GM18498 (cell line): ENCODE data around the gene BMPR1B.

Source experiments
- ATAC-seq: cut with Tn5 transposase; IDR thresholded peaks from one replicate; pipeline ENCODE4 v1.9.1; 2021; ENCODE audit warnings: mild to moderate bottlenecking, moderate library complexity; ENCODE audit not compliant: unreplicated experiment

Gene BMPR1B

GRCh38 chr4:94947681-94948108 is 189.9 kb downstream of the BMPR1B start:
- ATAC-seq: no peak

- ATAC-seq: no peak
These were observed 196.5 kb downstream of the BMPR1B start for GRCh38 chr4:94954251-94954650.

GRCh38 chr4:94957030-94957429 is 199.3 kb downstream of the BMPR1B start:
- ATAC-seq: no peak

GRCh38 chr4:94959307-94959706 is 201.6 kb downstream of the BMPR1B start:
- ATAC-seq: no peak

- no peak for ATAC-seq
These were observed 203.0 kb downstream of the BMPR1B start for GRCh38 chr4:94960708-94961107.

- ATAC-seq: no peak
These were observed 203.7 kb downstream of the BMPR1B start for GRCh38 chr4:94961420-94961819.

- ATAC-seq: no peak
These were observed 204.7 kb downstream of the BMPR1B start for GRCh38 chr4:94962484-94962883.

- no peak for ATAC-seq
These were observed 208.1 kb downstream of the BMPR1B start for GRCh38 chr4:94965852-94966251.

- no peak for ATAC-seq
These were observed 210.7 kb downstream of the BMPR1B start for GRCh38 chr4:94968493-94968892.

- no peak for ATAC-seq
These were observed 212.9 kb downstream of the BMPR1B start for GRCh38 chr4:94970650-94971049.

- no peak for ATAC-seq
These were observed 217.0 kb downstream of the BMPR1B start for GRCh38 chr4:94974773-94975172.

GRCh38 chr4:94976371-94977011 is 218.7 kb downstream of the BMPR1B start:
- ATAC-seq: no peak

GRCh38 chr4:94978904-94979303 is 221.1 kb downstream of the BMPR1B start:
- no peak for ATAC-seq

GRCh38 chr4:94979621-94980020 is 221.9 kb downstream of the BMPR1B start:
- ATAC-seq: no peak

GRCh38 chr4:94995684-94996394 is 238.1 kb downstream of the BMPR1B start:
- ATAC-seq: peak; percentile 48

GRCh38 chr4:95000076-95000648 is 242.4 kb downstream of the BMPR1B start:
- ATAC-seq: no peak

GRCh38 chr4:95004912-95005311 is 247.2 kb downstream of the BMPR1B start:
- ATAC-seq: no peak

- no peak for ATAC-seq
These were observed 250.2 kb downstream of the BMPR1B start for GRCh38 chr4:95007998-95008397.

- no peak for ATAC-seq
These were observed 255.5 kb downstream of the BMPR1B start for GRCh38 chr4:95013236-95013635.

- ATAC-seq: no peak
These were observed 256.3 kb downstream of the BMPR1B start for GRCh38 chr4:95014068-95014467.

- ATAC-seq: no peak
These were observed 259.7 kb downstream of the BMPR1B start for GRCh38 chr4:95017305-95018064.
